Bronchial epithelial cell (primary cell): ENCODE results near the gene DOLPP1. TPM values are rescaled to one million over a fixed set of nuclear protein-coding genes. Genes with fewer than 3 reads are reported as not detected.
A peak's percentile ranks its signal among the peaks of the same experiment; 100 is the strongest.
"Not testable (repeated sequence)": the region's sequence is repeated elsewhere in the genome, so short reads cannot be mapped to it uniquely, and the experiment has no call there.

Experiments used
- DNase-seq: peaks from one replicate; pipeline ENCODE4 v3.0.0-alpha.2; 2010; ENCODE audit warnings: low read depth
- FAIRE-seq: peaks from 2 replicates; lab custom pipeline; 2011; peaks lifted over from hg19 to GRCh38; lab: Jason Lieb, UNC
- H3K27me3 ChIP-seq: 2 replicates; pipeline ENCODE4 v1.5.1; 2011; ENCODE audit warnings: low read length; ENCODE audit not compliant: control insufficient read depth, insufficient read depth
- H3K36me3 ChIP-seq: 2 replicates; pipeline ENCODE4 v1.5.1; 2011; ENCODE audit warnings: low read length; ENCODE audit not compliant: control insufficient read depth, insufficient read depth
- H3K4me3 ChIP-seq: 2 replicates; pipeline ENCODE4 v1.5.1; 2011; ENCODE audit warnings: mild to moderate bottlenecking, low read depth, low read length, control low read depth
- total RNA-seq: library from RNA; depleted of rRNA; stranded (reverse); fragments of >200 nt; gene quantifications from 2 replicates; pipeline ENCODE4 v1.2.1, GENCODE V29; 2014
- TF ChIP-seq, protein P1 (sequence below): IDR thresholded peaks from 2 replicates; pipeline ENCODE4 v1.5.1; 2011; ENCODE audit warnings: mild to moderate bottlenecking, moderate library complexity, low read length, control low read depth, inconsistent platforms; ENCODE audit not compliant: insufficient read depth, severe bottlenecking

The DOLPP1 gene
- total RNA-seq, 1 donor from 2014 or later = 10.8 TPM

DNA sequence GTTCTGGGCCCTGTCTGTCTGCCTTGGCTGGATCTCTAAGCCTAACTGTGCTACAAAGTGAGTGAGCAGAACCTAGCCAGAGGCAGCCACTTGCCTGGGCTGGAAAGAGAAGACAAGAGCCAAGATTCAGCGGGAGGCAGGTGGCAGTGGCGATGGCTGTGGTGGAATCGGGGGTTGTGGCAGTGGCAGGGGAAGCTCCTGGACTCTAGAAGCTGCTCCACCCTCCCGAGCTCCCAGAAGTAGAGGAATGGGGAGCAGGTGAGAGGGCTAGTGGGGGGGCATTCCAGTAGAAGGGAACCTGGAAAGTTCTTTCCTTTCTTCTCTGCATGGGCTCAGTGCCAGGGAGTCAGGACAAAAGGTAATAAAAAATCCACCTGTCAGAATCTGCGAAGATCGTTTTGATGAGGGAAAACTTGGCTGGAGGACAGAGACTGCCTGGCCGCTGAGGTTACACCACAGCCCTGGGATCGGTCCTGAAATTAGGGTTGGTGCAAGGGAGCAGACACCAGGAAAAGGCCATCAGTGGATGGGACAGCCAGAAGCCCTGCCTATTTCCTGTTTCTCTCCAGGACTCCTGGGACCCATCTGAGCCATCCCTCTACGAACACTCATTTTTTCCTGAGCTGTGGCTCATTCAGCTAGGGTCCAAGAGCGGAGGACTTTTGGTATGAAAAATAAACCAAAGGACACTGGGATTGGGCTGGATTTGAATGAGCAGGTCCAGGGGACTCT lies 28.1 kb downstream of the DOLPP1 start:
- FAIRE-seq (no peak), DNase-seq (no peak)
- Histone ChIP-seq H3K36me3 (peaks cover 2% of the 10 kb centered on the region), H3K4me3 (no peak overlapping the region), H3K27me3 (no peaks in the 10 kb centered on the region)
- TF ChIP-seq, protein P1, sequence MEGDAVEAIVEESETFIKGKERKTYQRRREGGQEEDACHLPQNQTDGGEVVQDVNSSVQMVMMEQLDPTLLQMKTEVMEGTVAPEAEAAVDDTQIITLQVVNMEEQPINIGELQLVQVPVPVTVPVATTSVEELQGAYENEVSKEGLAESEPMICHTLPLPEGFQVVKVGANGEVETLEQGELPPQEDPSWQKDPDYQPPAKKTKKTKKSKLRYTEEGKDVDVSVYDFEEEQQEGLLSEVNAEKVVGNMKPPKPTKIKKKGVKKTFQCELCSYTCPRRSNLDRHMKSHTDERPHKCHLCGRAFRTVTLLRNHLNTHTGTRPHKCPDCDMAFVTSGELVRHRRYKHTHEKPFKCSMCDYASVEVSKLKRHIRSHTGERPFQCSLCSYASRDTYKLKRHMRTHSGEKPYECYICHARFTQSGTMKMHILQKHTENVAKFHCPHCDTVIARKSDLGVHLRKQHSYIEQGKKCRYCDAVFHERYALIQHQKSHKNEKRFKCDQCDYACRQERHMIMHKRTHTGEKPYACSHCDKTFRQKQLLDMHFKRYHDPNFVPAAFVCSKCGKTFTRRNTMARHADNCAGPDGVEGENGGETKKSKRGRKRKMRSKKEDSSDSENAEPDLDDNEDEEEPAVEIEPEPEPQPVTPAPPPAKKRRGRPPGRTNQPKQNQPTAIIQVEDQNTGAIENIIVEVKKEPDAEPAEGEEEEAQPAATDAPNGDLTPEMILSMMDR = no peak

DNA sequence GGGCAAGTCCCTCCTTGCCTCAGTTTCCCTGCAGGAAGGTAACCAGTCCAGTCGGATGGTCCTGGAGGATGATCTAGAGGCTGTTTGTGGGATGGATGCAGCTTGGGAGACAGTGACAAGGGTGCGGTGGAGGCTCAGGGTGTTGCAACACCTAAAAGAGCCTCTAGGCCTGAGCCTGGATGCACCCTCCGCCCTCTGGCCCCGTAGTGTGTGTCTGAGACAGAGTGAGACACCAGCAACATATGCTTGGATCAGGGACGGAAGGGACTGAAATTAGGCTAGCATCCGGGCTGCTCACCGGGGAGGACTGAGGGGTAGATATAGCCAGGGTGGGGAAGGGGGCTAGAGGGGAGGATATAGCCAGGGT lies 28.6 kb downstream of the DOLPP1 start:
- H3K27me3 ChIP-seq = no peaks in the 10 kb centered on the region
- DNase-seq = peak; percentile 10
- peaks cover 2% of the 10 kb centered on the region for H3K36me3 ChIP-seq
- no peak for FAIRE-seq
- H3K4me3 ChIP-seq = peak overlapping the region; percentile 95
- TF ChIP-seq, protein P1 = no peak

DNA sequence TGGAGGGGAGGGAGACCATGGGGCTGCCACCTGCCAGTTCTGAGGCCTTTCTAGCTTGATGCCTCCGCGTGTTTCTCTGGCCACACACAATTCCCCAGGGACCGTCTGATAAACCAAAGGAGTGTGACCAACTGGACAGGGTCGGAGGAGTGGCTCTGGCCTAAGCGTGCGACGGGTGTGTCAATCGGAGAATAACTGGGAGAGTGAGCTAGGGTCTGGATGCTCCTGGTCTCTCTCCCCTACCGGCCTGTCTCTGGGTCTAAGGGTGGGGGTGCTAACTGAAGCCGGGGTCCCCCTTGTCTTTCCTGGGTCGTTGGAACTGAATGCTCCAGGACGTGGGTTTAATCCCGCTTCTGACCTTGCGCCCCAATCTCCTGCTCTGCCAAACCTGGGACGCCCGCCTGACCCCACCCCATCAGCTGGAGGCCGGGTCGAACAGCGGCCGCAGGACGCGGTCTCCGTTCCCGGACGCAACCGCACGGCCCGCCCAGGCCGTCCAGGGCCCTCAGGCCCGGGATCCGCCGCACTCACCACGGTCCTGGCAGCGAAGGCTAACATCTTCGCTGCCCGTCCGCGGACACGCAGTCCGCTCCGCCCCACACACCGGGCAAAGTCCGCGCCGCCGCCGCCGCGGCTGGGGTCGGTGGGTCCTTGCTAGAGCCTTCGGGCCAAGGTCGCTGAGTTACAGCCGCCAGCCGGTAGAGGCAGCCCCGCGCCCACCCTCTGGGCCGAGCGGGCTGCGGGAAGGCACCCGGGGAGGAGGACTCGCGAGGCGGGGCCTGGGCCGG lies 29.2 kb downstream of the DOLPP1 start:
- H3K36me3 ChIP-seq = peaks cover 2% of the 10 kb centered on the region
- H3K27me3 ChIP-seq = no peaks in the 10 kb centered on the region
- H3K4me3 ChIP-seq = peak overlapping the region; percentile 95
- TF ChIP-seq, protein P1 = no peak
- no peak for FAIRE-seq
- DNase-seq = no peak

DNA sequence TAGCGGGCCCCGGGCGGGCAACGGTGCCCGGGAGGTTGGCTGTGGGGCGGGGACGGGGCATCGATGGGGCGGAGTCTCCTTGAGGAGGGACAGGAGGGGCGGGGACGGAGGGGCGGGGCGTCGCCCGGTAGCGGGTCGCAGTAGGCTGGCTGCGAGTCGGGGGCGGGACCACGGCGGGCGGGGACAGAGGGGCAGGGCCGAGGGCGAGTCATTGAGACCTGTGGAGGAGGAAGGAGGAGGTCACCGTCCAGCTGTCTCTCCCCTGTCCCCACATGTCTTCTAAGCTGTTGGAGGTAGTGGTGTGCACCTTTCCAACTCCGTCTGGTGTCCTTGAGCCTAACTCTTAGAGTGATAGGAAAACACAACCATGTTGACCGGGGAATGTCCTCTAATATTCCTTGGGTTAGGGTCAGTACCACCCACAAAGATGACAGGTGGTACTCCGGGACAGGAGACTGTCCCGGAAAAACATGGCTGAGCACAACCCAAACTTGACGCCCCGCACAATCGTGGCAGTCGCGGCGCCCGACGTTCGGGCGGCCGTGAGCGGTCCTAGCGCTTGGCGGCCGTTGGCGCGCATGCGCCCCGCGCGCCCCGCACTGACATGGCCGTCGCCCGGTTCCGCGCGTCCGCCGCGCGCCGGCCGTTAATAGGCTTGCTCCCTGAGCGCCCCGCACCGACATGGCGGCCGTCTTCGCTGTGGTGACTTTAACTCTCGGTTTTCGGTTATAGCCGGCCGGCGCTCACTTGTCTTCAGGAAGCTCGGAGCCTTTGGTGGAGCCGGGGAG lies 30.0 kb downstream of the DOLPP1 start, which contains the start of the genes CRAT and PTPA:
Gene CRAT (minus strand): TSS at position 54 of the 788 bp plus-strand sequence. CDS start 284 bp downstream, outside the sequence.
Gene PTPA (plus strand): TSS at position 676 of the 788 bp plus-strand sequence. CDS start 186 bp downstream, outside the sequence.
- peaks cover 2% of the 10 kb centered on the region for H3K36me3 ChIP-seq
- H3K27me3 ChIP-seq = no peaks in the 10 kb centered on the region
- peak; percentile 82 for DNase-seq
- H3K4me3 ChIP-seq = peak within 1 kb of the TSS; percentile 95
- TF ChIP-seq, protein P1 = no peak
- no peak for FAIRE-seq

DNA sequence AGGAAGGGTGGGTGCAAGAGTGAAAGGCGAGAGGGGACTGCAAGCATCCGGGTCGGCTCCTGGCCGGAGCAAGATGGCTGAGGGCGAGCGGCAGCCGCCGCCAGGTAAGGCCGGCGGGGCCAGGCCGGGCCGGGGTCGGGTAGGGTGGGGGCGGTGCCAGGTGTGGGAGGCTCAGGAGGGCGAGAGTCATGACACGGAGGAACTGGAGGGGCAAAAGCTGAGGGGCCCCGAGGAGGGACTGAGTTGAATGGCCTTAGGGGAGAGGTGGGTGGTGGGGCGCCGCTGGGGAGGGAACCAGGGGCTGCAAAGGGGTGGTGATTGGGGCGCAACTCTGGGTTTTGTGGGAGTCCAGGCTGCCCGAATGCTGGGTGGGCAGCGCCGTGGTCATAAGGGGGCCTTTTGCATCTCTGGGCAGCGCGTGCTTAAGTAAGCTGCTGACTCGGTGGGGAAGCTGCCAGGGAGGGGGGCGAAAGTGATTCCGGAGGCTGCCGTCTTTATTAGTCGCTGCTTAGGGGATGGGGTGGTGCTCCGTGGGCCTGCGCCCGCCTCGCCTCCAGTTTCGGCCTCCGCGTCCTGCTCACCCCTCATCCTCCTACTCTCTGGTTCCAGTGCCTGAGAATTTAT lies 30.7 kb downstream of the DOLPP1 start:
- DNase-seq (no peak), FAIRE-seq (no peak)
- Histone ChIP-seq H3K27me3 (no peaks in the 10 kb centered on the region), H3K4me3 (peak overlapping the region; percentile 95), H3K36me3 (peaks cover 2% of the 10 kb centered on the region)
- TF ChIP-seq, protein P1 = no peak

DNA sequence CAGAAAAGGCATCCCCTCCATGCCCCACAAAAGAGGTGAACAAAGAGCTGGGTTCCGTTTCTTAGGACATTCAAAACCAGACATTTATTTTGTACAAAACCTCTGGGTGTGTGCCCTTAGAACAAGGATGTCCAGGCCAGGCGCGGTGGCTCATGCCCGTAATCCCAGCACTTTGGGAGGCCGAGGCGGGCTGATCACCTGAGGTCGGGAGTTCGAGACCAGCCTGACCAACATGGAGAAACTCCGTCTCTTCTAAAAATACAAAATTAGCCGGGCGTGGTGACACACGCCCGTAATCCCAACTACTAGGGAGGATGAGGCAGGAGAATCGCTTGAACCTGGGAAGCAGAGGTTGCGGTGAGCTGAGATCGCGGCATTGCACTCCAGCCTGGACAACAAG lies 31.6 kb downstream of the DOLPP1 start:
- H3K4me3 ChIP-seq = peak overlapping the region; percentile 95
- not testable (repeated sequence) for DNase-seq, FAIRE-seq, H3K36me3 ChIP-seq, H3K27me3 ChIP-seq
